Measurements from ENCODE around the gene GPX6.
"Not testable (repeated sequence)": the region's sequence is repeated elsewhere in the genome, so short reads cannot be mapped to it uniquely, and the experiment has no call there.

GPX6 gene

DNA sequence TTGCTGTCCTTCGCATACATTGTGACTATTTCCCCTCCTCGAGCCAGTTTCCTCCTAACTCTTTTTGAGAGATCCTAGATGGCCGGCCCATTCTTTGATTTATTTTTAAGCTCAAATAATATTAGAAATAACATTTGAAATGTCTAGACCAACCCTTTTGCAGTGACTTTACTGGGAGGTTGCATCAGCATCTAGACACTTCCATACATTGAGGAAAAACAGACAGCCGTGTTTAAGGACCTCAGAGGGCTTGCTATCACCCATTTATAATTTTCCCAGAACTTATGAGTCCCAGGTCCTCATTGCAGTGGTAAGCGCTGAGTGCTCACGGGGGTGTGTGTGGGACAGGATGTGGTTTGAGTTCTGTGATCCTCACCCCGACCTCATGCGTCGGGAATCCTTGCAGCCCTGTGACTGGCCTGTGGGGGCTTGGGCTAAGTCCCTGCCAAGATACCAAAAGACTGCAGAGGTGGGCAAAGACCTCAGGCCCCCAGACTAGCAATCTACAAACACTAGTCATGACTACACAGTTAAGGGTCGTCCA, 10.0 kb upstream of the GPX6 start, which contains the start of gene GPX5:
TSS of gene GPX5 (plus strand) at position 386 of the 544 bp plus-strand sequence. CDS start at position 519, 133 bp downstream.
- no peak for DNase-seq (ENCODE audit: low read depth in 2 of 2, low spot score in 1 of 2)

DNA sequence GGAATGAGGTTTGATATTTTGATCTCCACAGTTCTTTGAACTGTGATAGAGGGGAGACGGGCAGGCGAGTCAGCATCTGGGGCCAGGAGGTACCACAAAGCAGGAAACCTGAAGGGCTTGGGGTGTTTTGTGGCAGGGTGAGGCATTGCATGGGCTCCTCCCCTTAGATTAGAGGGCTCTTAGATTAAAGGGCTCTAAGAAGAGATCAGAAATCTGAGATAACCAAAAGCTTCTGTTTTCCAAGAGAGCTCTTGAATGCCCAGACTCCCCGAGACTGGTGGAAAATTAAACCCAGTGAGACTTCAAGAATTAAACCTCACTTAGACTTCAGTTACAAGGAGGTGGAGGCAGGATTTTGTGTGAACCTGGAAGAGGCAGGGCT, 7.6 kb upstream of the GPX6 start:
- DNase-seq (ENCODE audit: low read depth in 2 of 2, low spot score in 1 of 2), result peak in 1 of 2 donors; percentile 12

DNA sequence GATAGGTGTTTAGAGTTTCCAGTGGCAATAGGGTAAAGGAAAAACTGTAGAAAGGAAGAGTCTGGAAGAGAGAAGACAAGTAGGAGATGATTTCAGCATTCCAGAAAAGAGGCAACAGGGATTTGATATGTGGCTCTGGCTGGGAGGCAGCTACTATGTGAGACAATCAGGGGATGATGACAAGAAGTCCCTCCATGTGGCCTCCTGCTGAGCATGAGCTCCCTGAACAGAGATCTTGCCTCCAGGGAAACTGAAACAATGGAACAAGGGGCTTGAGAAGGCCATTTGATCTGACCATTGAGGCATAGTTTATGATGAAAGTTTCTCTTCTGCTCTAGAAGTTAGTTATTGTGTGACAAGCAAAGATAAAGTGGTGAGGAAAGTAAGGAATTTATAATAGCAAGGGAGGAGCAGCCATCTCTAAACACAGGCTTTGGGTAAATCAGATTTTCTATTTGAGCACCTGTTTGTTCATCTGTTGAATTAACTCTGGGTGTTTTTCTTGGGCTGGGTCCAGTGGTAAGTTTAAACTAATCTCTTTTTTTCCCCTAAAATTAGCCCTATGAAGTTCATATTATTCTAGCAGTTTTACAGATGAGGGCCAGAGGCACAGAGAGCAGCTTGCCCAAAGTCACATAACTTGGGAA, 7.1 kb upstream of the GPX6 start:
- no peak for DNase-seq (ENCODE audit: low read depth in 2 of 2, low spot score in 1 of 2)

DNA sequence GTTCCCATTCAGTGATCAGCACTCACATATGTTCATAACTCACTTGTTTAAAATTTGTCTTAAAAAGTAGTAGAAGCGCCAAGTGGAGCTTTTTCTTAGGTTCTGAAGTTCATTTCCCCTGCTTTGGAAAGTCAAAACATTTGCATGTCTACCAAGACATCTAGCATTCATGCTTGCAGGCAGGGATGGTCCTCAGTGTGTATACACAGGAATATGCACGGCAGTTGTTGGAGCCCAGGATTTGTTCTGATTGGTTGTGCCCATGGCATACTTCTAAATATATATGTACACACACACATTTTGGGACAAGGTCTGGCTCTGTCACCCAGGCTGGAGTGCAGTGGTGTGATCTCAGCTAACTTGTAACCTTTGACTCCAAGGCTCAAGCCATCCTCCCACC, 2.4 kb upstream of the GPX6 start:
- no peak for DNase-seq (ENCODE audit: low read depth in 2 of 2, low spot score in 1 of 2)

DNA sequence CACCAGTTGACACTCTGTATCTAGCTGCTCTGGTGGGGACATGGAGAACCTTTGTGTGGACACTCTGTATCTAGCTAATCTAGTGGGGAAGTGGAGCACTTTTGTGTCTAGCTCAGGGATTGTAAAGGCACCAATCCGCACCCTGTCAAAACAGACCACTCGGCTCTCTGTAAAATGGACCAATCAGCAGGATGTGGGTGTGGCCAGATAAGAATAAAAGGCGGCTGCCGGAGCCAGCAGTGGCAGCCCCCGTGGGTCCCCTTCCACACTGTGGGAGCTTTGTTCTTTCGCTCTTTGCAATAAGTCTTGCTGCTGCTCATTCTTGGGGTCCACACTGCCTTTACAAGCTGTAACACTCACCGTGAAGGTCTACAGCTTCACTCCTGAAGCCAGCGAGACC, 3.2 kb downstream of the GPX6 start:
- DNase-seq (ENCODE audit: low read depth in 2 of 2, low spot score in 1 of 2), result not testable (repeated sequence)

DNA sequence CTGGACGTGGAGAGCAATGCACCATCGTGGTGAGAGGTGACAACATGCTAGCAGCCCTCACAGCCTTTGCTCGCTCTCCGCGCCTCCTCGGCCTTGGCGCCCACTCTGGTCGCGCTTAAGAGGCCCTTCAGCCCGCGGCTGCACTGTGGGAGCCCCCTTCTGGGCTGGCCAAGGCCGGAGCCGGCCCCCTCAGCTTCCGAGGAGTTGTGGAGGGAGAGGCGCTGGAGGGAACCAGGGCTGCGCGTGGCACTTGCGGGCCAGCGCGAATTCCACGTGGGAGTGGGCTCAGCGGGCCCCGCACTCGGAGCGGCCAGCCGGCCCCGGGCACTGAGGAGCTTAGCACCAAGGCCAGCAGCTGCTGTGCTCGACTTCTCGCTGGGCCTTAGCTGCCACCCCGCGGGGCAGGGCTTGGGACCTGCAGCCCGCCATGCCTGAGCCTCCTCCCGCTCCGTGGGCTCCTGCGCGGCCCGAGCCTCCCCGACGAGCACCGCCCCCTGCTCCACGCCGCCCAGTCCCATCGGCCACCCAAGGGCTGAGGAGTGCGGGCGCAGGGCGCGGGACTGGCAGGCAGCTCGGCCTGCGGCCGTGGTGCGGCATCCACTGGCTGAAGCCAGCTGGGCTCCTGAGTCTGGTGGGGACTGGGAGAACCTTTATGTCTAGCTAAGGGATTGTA, 3.8 kb downstream of the GPX6 start:
- DNase-seq (ENCODE audit: low read depth in 2 of 2, low spot score in 1 of 2), result no peak

DNA sequence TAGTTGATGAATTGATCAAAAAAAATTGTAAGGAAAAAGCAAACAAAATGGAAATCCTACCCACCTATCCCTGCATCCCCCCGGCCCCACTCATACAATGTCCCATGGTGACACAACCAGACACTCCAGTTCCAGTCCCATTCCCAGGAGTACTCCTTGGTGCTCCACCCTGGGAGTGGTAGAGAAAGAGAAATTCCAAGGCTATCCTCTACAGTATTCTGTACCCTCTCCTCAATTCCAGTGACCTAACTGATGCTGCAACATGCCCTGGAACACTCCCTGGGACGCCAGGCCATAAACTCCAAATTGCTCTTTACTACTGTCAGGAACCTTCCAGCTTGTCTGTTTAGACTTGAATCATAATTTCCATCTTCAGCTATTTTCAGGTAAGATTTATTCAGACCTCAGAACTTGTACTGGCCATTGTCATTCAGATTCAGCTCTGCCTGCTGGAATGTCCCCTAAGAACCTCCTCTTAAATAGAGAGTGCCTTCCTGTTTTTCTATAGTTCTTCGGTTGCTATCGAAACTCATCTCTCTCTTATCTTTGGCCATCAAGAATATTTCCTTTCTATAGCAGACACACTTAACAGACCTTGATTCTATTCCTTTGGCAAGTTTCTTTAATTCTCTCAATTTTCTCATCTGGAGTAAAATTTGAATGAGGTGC, 8.7 kb downstream of the GPX6 start:
- DNase-seq (ENCODE audit: low read depth in 2 of 2, low spot score in 1 of 2), result no peak

DNA sequence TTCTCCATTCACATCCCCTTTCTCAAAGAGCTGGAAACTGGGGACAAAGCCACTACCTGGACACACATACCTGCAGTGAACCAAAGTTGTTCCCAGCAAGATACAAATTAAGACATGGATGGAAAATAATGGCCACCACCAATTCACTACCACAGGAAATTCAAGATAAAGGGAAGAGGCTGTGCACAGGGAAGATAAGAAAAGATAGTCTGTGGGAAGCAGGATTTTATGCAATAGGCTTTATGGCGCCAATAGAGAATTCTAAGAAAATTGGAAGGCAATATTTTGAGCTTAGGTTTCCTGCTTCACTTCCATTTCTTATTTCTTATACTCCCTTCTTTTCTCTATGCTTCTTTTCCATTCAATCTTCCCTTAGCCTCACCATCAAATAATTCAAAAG, 9.9 kb downstream of the GPX6 start:
- no peak for DNase-seq (ENCODE audit: low read depth in 2 of 2, low spot score in 1 of 2)

DNA sequence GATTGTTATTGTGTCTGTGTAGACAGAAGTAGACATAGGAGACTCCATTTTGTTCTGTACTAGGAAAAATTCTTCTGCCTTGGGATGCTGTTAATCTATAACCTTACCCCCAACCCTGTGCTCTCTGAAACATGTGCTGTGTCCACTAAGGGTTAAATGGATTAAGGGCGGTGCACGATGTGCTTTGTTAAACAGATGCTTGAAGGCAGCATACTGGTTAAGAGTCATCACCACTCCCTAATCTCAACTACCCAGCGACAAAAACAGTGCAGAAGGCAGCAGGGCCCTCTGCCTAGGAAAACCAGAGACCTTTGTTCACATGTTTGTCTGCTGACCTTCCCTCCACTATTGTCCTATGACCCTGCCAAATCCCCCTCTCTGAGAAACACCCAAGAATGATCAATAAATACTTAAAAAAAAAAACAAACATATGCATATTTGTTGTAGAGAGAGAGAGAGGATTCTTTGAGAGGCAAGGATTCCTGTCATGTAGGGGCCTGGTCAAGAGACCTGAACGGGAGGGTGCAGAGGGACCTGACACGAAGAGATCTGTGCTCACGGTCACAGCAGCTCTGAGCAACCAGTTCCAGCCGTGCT, 12.8 kb downstream of the GPX6 start:
- DNase-seq (ENCODE audit: low read depth in 2 of 2, low spot score in 1 of 2), result not testable (repeated sequence)

DNA sequence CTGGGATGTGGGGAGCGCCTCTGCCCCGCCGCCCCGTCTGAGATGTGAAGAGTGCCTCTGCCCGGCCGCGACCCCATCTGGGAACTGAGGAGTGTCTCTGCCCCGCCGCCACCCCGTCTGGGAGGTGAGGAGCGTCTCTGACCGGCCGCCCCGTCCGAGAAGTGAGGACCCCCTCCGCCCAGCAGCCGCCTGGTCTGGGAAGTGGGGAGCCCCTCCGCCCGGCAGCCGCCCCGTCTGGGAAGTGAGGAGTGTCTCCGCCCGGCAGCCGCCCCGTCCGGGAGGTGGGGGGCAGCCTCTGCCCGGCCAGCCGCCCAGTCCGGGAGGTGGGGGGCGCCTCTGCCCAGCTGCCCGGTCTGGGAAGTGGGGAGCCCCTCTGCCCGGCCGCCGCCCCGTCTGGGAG, 13.5 kb downstream of the GPX6 start:
- DNase-seq (ENCODE audit: low read depth in 2 of 2, low spot score in 1 of 2), result not testable (repeated sequence)

DNA sequence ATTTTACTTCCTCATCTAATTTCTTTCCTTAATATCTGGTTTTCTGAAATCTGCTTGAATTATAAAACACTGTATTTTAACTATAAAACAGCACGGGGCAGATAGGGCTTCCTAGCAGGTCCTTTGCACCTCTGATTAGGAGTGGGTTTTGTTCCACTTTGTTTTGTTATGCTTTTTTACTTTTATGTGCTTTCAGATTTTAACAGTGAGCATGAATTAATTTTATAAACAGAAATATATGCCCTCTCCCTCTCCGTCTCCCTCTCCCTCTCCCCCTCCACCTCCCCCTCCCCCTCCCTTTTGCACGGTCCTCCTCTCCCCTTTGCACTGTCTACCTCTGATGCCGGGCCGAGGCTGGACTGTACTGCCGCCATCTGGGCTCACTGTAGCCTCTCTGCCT, 14.3 kb downstream of the GPX6 start:
- DNase-seq (ENCODE audit: low read depth in 2 of 2, low spot score in 1 of 2), result no peak

DNA sequence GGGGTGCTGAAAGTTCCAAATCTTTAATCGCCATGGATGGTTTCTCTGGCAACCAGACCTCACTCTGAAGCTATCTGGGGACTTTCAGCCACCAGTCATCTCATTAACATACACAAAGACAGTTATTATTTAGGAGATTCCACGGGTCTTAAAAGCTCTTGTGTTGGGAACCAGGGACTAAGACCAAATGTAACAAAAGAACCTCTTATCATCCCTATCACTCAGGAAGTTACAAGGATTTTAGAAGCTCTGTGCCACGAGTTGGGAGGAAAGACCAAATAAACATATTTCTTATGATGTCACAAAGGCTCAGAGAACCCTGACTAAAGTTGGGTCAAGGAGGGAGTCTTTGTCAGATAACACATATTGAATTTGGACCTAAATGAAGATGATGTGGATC, 17.7 kb downstream of the GPX6 start:
- DNase-seq (ENCODE audit: low read depth in 2 of 2, low spot score in 1 of 2), result no peak

DNA sequence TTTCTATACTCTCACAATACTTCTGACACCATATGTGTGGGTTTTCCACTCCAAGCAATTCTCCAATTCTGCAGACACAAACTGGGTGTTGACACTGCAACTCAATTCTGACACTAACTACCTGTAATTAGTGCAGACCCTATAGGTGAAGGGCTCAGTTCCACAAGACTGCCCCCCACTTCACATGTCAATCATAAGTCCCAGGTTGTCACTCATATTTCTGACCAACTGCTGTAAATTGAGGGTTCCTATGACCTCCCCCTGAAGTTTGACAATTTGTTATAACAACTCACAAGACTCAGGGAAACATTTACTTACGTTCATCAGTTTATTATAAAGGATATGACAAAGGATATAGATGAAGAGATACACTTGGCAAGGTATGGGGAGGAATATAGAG, 18.3 kb downstream of the GPX6 start:
- DNase-seq (ENCODE audit: low read depth in 2 of 2, low spot score in 1 of 2), result no peak

DNA sequence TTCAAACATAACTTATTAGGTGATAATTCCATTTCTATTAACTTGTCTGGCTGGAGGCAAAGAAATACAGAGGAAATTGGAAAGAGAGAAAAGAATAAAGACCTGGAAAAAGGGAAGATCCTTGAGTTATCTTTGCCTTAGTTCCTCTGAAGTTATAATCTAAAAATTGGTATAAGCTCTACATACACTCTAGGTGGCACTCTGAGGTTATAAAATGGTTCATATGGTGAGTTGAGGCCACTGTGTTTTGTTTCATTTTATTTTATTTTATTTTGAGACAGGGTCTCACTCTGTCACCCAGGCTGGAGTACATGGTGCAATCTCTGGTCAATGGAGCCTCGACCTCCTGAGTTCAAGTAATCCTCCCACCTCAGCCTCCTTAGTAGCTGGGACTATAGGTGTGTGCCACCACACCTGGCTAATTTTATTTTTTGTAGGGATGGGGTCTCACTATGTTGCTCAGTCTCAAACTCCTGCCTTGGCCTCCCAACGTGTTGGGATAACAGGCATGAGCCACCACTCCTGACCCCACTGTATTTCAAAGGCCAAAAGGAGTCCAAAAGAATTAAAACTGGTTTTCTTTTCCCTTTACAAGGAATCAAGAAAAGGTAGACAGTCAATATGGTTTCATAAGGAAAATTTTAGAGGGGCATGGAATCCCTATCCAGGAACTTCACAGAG, 19.4 kb downstream of the GPX6 start:
- DNase-seq (ENCODE audit: low read depth in 2 of 2, low spot score in 1 of 2), result no peak

DNA sequence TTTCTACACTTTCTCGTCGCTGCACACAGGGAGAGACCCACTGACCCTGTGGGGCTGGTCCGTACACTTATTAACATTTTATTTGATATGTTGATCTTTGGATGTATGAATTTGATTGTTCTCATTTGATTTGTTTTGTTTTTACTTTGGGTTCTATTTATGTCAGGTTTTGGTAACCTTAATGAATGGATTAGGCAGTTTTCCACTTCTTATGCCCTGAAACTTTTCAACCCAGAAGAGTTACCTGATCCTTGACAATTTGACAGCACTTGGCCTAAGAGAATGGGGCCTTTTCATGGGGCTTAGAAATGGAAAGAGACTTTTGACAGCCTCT, 23.6 kb downstream of the GPX6 start:
- DNase-seq (ENCODE audit: low read depth in 2 of 2, low spot score in 1 of 2), result no peak

DNA sequence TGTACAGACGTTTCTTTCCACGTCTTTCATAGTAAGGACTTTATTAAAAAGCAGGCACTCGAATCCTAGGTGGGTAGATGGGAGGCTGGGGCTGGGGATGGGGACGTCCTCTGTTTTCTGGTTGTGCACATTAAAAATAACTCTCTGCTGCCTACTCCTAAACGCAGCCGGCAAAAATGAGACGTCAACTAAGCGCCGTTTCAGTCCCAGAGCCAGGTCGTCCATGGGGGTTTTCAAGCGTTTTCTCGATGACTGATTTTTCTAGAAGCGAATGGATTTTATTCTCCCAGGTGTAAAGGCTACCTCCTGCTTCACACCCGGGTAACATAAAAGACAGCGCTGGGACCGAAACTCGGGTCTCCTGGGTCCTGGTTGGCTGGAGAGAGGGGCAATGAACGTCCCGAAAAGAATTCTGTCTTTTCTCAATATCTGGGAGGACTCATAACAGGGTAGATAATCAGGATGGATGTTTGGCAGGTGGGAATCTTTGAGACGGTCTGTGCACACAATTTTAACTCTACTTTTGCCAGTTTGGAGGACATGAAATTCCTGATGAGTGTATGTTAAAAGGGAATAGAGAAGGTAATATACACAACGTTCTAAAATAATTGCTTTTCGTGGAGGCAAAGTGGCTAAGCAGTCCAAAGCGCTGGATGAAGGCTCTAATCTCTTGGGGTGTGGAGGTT, 25.2 kb downstream of the GPX6 start:
- no peak for DNase-seq (ENCODE audit: low read depth in 2 of 2, low spot score in 1 of 2)

DNA sequence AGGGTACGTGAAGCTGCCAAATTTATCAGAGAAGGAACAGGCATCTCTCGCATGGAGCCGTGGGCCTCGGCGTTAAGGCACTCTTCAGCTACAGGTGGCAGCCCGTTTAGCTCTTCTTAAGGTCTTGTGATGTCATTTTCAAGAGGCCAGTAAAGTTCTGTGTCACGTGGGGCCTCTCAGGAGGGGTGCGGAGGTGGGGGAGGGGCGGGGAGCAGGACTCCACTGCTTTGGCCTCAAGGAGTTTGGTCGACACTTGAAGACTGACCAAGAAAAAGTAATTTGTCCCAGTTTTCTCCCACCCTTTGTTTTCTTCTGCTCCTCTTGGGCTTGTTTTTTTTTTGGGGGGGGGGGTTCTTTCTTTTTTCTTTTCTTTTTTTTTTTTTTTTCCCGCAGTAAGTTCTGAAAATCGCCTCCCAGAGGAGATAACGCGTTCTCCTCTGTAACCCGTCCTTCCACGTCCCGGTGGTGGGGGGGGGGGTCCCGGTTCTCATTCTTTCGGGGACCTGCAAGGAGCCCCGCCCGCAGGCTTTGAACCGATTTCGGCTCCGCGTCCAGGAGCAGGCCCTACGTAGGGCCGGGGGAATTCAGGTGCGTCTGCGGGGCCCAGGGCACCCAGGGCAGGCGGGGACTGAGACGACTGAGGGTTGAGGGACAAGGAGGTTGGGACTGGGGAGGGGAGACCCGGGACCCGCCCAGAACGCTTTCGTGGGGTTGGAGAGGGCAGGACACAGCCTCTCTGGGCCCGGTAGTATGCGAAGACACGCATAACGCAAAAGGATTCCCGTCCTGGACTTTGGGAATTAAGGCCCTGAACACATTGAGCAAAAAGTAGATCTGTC, 26.0 kb downstream of the GPX6 start:
- DNase-seq (ENCODE audit: low read depth in 2 of 2, low spot score in 1 of 2), result peak in 1 of 2 donors; percentile 1

DNA sequence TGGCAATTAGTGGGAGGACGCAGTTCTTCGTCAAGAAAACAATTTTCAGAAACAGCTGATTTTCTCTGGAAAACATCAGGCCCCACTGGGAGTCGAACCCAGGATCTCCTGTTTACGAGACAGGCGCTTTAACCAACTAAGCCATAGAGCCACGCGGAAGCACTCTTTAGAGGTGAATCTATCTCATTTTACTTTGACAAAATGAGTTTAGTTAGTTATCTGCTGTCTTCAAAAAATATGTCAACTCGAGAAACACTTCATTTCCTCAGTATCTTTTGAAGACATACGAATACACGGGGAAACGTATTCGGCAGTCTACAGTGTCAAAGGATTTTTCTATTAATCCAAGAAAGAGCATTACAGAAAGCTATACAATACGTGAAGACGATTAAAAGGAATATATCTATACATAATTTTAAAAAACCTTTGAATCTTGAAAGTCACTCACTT, 26.7 kb downstream of the GPX6 start:
- no peak for DNase-seq (ENCODE audit: low read depth in 2 of 2, low spot score in 1 of 2)

DNA sequence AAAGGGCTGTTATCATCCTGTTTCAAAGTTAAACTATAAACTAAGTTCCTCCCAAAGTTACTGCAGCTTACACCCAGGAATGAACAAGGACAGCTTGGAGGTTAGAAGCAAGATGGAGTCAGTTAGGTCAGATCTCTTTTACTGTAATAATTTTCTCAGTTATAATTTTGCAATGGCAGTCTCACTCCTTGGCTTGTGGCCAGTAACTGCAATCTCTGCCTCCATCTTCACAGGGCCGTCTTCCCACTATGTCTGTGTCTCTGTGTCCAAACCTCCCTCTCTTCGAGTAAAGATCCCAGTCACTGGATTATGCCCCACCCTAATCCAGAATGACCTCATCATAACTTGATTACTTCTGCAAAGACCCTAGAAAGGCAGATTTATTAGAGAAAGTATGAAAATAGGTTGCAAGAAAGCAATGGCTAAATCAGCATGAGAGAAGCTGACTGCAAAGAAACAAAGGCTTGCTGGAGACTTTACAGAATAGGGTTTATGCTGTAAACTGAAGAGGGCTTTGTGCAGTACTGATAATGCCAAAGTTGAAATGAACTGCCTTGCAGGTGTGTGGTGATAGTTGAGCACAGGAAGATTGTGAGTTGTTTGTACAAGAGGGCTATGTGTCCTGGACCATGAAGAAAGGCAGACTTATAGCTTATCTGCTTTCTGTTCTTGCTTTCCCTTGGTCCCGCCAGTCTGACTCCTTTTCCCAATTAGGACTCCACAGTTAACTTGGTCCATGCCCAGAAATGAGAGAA, 28.4 kb downstream of the GPX6 start:
- no peak for DNase-seq (ENCODE audit: low read depth in 2 of 2, low spot score in 1 of 2)
